ENCODE data around the gene GAS2L1. TPM values are rescaled to one million over a fixed set of nuclear protein-coding genes. Genes with fewer than 3 reads are reported as not detected.

The GAS2L1 gene
- 11.6 and 13.0 TPM in 2 replicates for total RNA-seq

- peak; percentile 56 for TF ChIP-seq CTCF (IDR thresholded peaks at IDR 0.05; ENCODE audit: extremely low read depth, low read depth, low read length)
- peaks cover 8% of the 10 kb centered on the region for H4K20me1 ChIP-seq (ENCODE audit: insufficient read depth, low read length)
- H3K9me3 ChIP-seq (ENCODE audit: low read depth, low read length): no peaks in the 10 kb centered on the region
- H2AFZ ChIP-seq (ENCODE audit: low read length): peak within 1 kb of the TSS; percentile 99
- H3K27me3 ChIP-seq (ENCODE audit: insufficient read depth, low read length): no peaks in the 10 kb centered on the region
- peaks cover 31% of the 10 kb centered on the region for H3K4me1 ChIP-seq (ENCODE audit: insufficient read depth, low read length)
- DNase-seq (ENCODE audit: insufficient read length, low spot score, missing footprints): peak; percentile 100
- peak within 1 kb of the TSS; percentile 95 for H3K4me2 ChIP-seq (ENCODE audit: insufficient read depth, low read length)
- peak within 1 kb of the TSS; percentile 81 for H3K4me3 ChIP-seq (ENCODE audit: insufficient read depth, low read length)
- no peaks in the 10 kb centered on the region for H3K36me3 ChIP-seq (ENCODE audit: insufficient read depth, low read length)
- peaks cover 32% of the 10 kb centered on the region for H3K79me2 ChIP-seq (ENCODE audit: insufficient read depth, low read length)
- peak within 1 kb of the TSS; percentile 65 for H3K27ac ChIP-seq (ENCODE audit: low read depth, low read length)
Measured at GRCh38 chr22:29306175-29306834, at the start of gene GAS2L1. GAS2L1 (plus strand) TSS chr22:29306650; CDS start chr22:29308106, 1,456 bp downstream.

- no peak overlapping the region for H2AFZ ChIP-seq (ENCODE audit: low read length)
- no peaks in the 10 kb centered on the region for H3K79me2 ChIP-seq (ENCODE audit: insufficient read depth, low read length)
- TF ChIP-seq CTCF (IDR thresholded peaks at IDR 0.05; ENCODE audit: extremely low read depth, low read depth, low read length): no peak
- no peaks in the 10 kb centered on the region for H3K27me3 ChIP-seq (ENCODE audit: insufficient read depth, low read length)
- no peak overlapping the region for H3K27ac ChIP-seq (ENCODE audit: low read depth, low read length)
- H3K36me3 ChIP-seq (ENCODE audit: insufficient read depth, low read length): no peaks in the 10 kb centered on the region
- no peak overlapping the region for H3K4me3 ChIP-seq (ENCODE audit: insufficient read depth, low read length)
- no peak overlapping the region for H3K4me2 ChIP-seq (ENCODE audit: insufficient read depth, low read length)
- no peaks in the 10 kb centered on the region for H3K4me1 ChIP-seq (ENCODE audit: insufficient read depth, low read length)
- no peaks in the 10 kb centered on the region for H3K9me3 ChIP-seq (ENCODE audit: low read depth, low read length)
- peaks cover 4% of the 10 kb centered on the region for H4K20me1 ChIP-seq (ENCODE audit: insufficient read depth, low read length)
- peak; percentile 66 for DNase-seq (ENCODE audit: insufficient read length, low spot score, missing footprints)
Measured at GRCh38 chr22:29257751-29258181, 48.7 kb upstream of the GAS2L1 start.

- Histone ChIP-seq H3K79me2 (ENCODE audit: insufficient read depth, low read length) (no peaks in the 10 kb centered on the region), H3K4me3 (ENCODE audit: insufficient read depth, low read length) (no peak overlapping the region), H2AFZ (ENCODE audit: low read length) (no peak overlapping the region), H3K27me3 (ENCODE audit: insufficient read depth, low read length) (no peaks in the 10 kb centered on the region), H3K36me3 (ENCODE audit: insufficient read depth, low read length) (no peaks in the 10 kb centered on the region), H3K9me3 (ENCODE audit: low read depth, low read length) (no peaks in the 10 kb centered on the region), H3K4me1 (ENCODE audit: insufficient read depth, low read length) (no peaks in the 10 kb centered on the region), H3K4me2 (ENCODE audit: insufficient read depth, low read length) (no peak overlapping the region), H4K20me1 (ENCODE audit: insufficient read depth, low read length) (peaks cover 4% of the 10 kb centered on the region), H3K27ac (ENCODE audit: low read depth, low read length) (no peak overlapping the region)
- peak; percentile 58 for DNase-seq (ENCODE audit: insufficient read length, low spot score, missing footprints)
- no peak for TF ChIP-seq CTCF (IDR thresholded peaks at IDR 0.05; ENCODE audit: extremely low read depth, low read depth, low read length)
Measured at GRCh38 chr22:29258407-29259252, 47.8 kb upstream of the GAS2L1 start.
